RKO (cell line): ENCODE data around the gene MYCBPAP.

Experiments used
- DNase-seq: peaks from one replicate; pipeline ENCODE4 v3.0.0-alpha.2; 2016; ENCODE audit warnings: low spot score

MYCBPAP gene

DNA sequence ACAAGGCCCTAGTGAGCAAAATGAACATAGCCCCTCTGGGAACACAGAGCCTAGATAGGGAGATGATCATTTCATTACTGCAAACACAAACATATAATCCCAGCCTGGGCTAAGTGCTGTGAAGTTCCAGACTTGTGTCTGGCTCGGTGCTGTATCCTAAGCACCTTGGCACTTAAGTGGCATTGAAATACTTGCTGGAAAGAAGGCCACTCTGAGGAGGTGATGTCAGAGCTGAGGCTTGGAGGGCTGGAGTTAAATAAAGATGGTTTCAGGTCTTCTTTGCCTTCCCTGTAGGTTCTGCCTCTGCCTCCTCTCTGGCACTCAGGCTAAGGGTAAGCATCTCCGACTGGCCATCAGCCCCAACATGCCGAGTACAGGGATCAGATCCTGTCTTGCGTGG, 49.9 kb downstream of the MYCBPAP start:
- no peak for DNase-seq

DNA sequence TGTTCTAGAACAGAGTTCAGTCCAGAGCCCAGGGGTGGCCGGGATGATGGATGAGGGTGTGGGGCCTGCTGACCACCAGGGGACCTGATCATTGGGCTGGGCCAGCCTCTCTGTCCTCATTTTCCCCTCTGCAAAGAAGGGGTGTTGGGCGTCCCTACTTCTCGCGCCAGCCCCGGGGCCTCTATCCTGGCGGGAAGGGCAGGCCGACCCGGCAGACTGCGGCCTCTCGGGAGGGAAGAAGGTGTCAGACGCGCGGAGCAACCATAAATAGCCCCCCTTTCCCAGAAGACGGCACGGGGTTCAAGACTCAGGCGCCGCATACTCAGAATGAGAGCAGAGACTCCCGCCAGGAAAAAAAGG, 50.3 kb downstream of the MYCBPAP start:
- no peak for DNase-seq

DNA sequence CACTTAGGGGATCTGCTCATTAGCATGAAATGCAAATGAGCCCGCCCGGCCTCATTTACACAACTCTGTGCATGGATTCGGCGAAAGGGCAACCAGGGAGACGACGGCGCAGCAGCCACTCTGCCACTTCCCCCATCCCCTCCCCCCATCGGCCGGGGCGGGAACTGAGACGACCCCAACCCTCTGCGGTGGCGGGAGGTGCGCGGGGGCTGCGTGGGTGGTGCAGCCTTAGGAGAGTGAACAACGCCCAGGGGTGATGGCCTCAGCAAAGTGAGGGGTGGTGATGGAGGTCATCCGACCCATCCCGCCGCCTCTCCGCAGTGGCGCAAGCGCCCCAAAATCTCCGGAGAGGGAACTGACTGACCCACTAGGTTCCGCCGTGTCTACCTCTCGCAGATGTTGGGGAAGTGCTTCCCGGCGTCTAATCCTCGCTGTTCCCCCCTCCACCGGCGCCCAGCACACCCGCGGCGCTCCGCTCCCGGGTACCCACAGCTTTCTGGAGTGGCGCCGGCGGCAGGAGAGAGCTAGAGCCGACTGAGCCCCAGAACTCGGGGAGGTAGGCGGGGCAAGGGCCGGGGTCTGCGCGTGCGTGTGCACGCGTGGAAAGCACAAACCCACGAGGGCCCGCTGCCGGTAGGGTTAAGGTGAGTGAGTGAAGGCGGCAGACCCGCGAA, 50.8 kb downstream of the MYCBPAP start:
- no peak for DNase-seq

DNA sequence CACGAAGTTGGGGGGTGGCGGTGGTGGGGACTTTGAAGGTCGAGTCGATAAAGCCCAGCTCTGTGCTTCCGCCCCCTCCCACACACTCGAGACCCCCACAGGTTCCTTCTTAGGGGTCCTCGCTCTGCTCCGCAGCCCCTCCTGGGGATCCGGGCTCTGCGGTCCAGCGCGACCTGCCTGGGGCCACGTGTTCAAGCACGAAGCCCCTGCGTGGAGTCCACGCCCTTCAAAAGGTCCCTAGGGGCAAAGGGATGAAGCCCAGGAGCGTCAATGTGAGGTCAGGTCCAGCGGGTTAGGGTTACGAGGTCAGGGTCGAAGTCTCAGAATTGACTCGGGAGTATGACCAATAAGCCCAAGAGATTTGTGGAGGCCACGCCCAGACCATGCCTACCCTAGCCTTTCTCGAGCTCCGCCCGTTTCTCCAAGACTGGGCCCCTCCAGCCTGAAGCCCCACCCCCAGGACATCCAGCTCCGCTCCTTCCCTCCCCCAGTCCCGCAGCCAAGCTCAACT, 51.5 kb downstream of the MYCBPAP start:
- no peak for DNase-seq

DNA sequence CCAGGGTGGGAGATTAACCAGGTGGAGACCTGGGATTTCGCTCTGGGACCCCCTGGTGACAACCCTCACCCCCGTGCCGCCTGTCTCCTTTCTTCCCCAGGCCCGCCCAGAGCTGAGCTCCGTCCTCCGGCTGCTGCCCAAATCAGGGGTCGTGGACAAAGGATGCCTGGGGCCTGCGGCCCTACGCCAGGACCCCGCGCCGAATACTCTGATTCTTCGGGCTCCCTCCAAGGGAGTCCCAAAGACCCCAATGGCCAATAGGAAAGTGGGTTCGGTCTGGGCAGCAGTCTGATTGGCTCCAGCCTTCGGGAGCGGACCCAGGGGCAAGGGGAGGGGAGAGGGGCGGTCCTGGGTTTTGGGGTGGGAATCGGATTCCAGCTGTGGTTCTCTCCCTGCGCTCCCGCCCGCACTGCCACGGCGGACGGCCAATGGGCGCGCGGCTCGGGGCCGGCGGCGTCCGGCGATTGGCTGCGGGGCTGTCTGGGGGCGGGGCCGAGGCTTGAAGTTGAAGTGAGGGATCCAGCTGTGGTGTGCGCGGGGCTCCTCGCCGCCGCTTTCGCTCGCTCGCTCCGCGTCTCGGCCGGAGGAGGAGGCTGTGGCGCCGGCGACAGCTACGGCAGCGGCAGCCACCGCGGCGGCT, 52.1 kb downstream of the MYCBPAP start, which contains the start of gene CACNA1G:
Gene CACNA1G (plus strand): TSS at position 531 of the 640 bp plus-strand sequence. CDS start 745 bp downstream, outside the sequence.
- DNase-seq: no peak

DNA sequence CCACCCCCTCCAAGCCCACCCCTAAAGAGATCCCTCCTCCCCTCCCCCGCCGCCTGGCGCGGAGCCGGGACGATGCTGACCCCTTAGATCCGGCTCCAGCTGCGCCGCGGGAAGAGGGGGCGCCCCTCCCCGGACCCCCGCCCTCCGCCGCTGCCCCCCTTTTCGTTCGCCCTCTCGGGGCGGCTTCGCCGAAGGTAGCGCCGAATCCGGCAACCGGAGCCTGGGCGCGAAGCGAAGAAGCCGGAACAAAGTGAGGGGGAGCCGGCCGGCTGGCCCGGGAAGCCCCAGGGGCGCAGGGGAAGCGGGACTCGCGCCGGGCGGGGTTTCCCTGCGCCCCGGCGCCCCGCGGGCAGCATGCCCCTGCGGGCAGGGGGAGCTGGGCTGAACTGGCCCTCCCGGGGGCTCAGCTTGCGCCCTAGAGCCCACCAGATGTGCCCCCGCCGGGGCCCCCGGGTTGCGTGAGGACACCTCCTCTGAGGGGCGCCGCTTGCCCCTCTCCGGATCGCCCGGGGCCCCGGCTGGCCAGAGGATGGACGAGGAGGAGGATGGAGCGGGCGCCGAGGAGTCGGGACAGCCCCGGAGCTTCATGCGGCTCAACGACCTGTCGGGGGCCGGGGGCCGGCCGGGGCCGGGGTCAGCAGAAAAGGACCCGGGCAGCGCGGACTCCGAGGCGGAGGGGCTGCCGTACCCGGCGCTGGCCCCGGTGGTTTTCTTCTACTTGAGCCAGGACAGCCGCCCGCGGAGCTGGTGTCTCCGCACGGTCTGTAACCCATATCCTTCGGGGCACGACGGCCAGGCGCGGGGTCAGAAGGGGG, 52.9 kb downstream of the MYCBPAP start:
- DNase-seq: no peak

DNA sequence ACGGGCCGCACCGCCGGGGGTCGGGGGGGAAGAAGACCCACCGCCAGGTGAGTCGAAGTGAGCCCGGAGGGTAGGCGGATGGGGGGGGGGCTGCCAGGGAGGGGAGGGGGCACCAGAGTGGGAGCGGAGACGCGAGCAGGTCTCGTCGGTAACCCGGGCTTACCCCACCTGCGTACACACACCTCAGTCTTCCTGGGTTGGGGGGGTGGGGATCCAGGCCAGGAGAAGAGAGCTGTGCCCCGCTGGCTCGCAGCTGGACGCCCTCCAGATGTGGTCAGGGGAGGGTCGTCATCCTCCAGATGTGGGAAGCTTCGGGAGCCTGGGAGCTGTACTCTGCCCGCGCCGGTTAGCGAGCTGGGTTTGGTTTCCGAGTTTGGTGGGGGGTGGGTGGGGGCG, 53.5 kb downstream of the MYCBPAP start:
- no peak for DNase-seq

DNA sequence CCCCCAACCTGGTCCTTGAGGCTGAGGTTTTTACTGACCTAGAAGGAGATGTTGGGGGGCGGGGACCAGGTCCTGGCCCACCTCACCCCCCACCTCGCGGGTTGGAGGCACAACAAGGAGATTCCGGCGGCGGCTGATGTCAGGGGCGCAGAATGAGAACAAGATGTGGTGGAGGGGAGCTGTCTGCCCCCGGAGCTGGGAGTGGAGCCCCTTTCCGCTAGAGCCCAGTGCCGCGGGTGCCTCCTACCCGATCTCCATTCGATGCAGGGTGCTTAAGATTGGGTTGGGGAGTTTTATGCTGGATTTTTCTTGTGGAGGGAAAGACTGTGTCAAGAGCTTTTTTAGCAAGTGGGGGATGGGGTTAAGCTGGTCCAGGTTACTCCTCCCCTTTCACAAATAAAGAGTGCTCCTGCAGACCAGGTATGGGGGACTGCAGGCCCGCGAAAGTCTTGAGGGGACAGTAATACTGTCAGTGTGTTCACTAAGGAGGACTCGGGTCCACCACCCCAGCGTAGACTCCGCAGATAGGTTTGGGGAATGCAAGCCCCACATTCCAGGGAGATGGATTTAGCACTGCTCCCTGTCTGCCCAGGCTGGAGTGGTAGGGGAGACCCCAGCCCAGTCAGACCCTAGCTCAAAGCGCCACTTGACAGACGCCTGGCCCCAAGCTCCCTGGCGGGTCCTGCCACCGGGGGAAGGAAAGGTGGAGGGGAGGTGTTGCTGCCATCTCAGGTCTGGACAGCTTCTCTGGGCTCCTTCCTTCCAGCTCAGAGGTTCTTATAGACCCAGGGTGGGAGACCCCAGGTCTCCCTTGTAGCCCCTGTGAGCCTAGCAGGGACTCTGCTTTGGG, 54.2 kb downstream of the MYCBPAP start:
- DNase-seq: no peak

DNA sequence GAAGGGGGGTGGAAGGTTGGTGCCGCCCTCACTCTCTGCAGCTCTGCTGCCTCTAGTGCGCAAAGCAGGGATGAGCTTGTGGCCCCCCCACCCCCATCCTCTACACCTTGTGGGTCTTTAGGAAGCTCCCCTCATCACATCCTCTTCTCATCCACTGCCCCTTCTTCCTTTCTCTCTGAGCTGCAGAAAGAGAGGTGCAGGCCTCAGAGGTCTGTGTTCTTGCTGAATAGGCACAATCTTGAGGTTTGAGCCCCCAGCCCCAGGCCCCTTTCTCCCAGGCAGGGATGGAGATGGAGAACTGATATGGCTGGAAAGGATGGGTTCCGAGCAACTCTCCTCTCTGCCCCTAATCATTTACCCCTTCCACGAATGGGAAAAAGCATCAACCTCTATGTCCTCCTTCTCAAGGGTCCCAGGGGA, 54.9 kb downstream of the MYCBPAP start:
- DNase-seq: no peak

DNA sequence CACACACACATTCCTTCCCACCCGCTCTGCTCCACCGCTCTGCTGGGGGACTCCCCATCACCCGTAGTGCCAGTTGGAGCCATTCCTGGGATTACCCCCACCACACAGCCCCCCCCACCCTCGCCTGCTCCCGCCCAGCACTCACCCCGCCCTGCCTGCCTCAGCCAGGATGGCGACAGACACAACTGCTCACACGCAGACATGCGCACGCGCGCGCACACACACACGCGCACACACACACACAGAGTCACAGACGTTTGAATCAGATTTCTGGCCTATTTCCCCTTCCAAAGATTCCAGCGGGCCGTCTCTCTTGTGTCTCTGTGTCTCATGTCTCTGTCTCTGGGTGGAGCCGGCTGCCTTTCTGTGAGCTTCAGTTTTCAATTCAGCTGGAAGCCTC, 56.7 kb downstream of the MYCBPAP start:
- DNase-seq: no peak

DNA sequence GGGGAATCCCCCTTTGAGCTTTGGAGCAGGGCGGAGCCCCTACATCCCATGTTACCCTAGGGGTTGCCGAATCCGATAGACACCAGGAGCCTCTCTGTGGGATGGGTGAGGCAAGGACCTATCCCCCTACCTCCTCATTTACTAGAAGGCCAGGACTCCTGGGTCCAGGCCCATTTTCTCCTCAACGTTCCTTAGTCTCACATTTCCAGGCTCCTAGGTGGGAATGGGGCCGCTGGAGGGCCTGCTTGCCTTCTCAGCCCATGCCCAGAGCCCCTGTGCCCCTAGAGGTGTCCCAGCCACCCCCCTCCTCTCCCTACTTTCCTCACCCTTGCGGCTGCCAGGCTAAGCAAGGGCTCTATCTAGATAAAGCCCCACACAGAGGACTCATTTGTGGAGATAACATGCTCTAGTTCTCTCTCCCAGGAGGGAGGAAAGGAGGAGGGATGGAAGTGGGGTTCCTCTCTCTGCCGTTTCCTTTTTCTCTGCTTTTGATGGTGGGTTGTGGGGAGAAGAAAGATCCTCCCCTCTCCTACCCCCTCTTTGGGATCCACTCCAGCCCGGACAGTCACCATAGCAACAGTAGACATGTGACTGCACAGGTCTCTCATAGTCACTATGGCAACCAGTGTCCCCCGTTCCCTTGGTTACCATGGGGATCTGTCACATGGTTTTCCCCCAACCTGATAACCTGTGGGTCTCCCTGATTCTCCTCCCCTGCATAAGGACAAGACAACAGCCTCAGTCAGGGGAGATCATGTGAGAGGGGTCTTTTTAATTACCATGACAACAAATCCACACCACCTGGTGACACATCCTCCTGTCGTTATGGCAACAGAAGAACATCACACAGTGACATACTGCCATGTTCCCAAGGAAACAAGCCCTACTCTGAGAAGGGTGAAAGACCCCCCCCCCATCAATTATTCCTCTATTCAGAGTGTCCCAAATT, 57.4 kb downstream of the MYCBPAP start:
- peak; percentile 24 for DNase-seq

DNA sequence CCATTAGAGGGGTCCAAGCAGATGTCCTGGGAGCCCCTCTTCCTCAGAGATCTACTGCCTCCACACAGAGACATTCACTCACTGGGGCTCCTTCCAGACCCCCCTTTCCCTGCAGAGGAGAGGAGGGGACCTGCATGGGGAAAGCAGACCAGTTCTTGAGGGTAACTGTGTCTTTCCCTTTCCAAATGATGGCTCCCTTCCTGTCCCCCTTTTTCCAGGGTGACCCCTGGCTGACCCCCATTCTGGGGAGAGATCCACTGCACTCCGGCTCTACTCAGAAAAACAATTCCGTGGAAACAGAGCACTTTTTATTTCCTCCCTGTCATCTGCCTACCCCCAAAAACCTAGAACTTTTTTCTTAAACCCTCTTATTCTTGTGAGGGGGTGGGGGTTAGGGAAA, 58.6 kb downstream of the MYCBPAP start:
- DNase-seq: no peak

DNA sequence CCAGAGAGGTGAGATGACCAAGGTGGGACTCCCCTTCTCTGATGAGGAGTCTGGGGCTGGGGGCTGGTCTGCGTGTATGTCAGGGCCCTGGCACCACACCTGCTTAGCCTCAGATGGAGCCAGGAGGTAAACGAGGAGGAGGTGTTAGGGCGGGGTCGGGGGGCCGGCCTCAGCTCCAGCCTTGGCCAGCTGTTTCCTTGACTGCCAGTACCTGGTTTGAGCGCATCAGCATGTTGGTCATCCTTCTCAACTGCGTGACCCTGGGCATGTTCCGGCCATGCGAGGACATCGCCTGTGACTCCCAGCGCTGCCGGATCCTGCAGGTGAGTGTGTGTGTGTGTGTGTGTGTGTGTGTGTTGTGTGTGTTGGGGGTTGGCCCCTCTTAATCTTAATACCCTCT, 60.4 kb downstream of the MYCBPAP start:
- no peak for DNase-seq

DNA sequence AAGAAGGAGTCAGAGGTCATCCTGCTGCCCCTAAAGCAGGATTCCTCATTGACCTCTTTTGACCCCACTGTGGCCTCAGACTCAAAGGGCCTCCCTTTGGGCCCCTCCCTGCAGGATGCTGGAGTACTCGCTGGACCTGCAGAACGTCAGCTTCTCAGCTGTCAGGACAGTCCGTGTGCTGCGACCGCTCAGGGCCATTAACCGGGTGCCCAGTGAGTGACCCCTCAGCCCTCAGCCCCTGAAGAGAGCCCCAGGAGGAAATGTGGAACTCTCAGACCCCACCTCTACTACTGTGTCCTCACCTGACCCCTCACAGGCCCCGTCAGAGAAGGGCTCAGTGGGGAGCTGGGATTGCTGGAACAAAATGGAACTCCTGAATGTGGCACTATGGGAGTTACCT, 61.4 kb downstream of the MYCBPAP start:
- no peak for DNase-seq

DNA sequence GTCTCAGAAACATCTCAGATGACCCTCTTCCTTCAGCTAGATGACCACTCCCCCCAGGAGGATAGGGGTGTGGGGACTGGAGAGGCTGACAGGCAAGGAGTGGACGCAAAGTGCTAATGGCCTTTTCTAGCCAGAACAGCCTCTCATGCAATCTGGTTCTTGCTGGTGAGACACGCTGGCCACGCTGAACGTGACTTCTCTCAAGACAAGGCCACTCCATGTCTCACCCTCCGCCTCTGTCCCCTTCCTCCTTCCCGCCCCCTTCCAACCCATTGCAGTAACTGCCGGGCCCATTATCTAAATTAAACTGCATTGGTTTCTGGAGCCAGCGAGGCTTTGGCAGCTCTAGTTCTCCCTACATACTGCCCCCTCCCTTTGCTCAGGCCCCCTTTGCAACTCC, 61.8 kb downstream of the MYCBPAP start:
- no peak for DNase-seq

DNA sequence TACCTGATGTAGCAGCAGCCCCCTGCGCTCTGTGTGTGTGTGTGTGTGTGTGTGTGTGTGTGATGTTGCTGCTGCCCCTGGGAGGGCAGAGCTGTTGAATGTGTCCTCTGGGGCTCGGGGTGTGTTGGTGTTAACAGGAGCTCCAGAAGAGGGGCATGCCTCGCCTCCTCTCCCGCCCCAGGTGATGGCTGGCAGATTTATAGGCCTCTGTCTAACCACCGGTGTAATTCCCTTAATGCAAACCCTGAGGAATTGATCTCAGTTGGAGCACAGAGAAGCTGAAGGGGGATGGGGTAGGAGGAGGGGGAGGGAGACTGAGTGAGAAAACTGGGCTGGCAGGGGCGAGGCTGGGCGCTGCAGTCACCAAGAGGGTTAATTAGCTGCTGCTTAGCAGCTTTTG, 62.3 kb downstream of the MYCBPAP start:
- DNase-seq: no peak

DNA sequence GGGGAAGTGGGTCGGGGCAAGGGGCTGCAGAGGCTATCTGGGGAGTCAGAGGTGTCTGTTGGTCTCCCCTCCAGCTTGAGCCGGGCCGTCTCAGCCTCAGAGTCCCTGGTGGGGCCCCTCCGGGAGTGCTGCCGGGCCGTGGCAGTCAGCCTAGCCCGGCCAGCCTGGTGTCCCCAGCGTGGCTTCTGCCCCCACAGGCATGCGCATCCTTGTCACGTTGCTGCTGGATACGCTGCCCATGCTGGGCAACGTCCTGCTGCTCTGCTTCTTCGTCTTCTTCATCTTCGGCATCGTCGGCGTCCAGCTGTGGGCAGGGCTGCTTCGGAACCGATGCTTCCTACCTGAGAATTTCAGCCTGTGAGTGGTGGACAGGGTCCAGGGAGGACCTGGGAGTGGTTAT, 63.4 kb downstream of the MYCBPAP start:
- DNase-seq: no peak

DNA sequence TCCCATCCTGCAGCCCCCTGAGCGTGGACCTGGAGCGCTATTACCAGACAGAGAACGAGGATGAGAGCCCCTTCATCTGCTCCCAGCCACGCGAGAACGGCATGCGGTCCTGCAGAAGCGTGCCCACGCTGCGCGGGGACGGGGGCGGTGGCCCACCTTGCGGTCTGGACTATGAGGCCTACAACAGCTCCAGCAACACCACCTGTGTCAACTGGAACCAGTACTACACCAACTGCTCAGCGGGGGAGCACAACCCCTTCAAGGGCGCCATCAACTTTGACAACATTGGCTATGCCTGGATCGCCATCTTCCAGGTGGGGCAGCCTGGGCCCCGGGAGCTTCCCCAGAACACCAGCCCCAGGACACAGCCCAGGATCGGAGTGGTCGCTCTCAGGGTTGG, 64.3 kb downstream of the MYCBPAP start:
- DNase-seq: no peak

DNA sequence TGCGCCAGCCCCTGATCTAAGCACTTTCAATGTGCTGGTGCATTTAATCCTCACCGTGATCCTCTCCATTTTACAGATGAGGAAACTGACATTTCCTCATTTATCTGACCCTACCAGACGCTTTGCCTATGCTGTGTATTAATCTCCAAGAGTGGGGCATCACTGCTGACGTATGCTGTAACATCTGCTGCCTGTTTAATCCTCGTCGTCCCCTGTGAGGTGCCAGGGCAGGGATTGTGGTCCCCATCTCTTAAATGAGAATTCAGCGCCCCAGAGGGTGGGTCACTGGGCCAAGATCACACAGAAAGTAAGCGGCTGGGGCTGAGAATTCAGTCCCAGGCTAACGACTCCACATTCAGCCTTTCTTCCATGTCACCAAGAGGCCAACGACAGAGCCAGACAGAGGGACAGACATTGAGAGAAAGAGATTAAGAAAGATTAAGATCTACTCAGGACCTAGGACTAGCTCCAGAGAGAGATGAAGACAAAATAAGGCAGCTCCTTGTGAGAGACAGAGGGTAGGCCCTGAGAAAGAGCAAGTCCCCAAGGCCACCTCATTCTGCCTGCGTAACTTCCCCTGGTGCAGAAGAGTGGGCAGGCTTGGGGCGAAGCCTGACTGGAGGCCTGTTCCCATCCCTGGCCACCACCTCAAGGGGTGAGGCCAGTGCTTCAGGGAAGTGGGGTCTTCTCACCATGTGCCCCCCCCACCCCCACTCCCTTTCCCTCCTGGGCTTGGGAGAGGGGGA, 65.8 kb downstream of the MYCBPAP start:
- no peak for DNase-seq

DNA sequence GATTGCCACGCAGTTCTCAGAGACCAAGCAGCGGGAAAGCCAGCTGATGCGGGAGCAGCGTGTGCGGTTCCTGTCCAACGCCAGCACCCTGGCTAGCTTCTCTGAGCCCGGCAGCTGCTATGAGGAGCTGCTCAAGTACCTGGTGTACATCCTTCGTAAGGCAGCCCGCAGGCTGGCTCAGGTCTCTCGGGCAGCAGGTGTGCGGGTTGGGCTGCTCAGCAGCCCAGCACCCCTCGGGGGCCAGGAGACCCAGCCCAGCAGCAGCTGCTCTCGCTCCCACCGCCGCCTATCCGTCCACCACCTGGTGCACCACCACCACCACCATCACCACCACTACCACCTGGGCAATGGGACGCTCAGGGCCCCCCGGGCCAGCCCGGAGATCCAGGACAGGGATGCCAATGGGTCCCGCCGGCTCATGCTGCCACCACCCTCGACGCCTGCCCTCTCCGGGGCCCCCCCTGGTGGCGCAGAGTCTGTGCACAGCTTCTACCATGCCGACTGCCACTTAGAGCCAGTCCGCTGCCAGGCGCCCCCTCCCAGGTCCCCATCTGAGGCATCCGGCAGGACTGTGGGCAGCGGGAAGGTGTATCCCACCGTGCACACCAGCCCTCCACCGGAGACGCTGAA, 67.5 kb downstream of the MYCBPAP start:
- no peak for DNase-seq
